ENCODE results near the gene SDK1.

The SDK1 gene

DNA sequence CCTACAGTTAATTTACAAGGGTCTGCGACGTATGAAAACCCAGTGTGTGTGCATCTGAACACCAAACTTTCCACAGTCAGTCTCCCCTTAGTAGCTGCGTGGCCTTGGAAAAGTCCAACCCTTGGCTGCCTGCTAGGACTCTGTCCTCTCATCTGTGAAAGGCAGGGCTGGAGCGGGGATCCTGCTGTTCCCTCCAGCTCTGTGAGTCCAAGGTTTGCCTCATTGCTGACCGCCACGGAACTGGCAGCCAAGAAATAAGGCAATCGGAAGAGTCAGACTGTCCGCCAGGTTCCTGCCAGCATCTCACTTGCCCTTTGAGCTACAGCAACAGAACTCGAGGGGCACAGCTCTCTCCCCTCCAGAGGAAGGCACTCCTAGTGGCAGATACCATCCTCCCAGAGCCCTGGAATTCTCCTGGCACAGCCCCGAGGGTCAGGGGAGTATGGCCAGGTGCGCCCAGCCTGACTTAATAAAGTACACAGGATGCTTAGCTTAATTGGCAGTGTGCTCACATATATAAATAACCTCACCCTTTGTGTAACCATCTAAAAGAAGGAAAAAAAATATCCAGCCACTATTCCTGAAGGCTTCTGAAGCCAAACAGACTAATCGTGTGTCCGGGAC lies 851.0 kb downstream of the SDK1 start:
- no peaks in the 10 kb centered on the region; the same call in 1 of the 2 replicates for H4K20me1 ChIP-seq (ENCODE audit: insufficient read depth, low read length)
- H3K4me2 ChIP-seq (ENCODE audit: insufficient read depth, low read length), result no peak overlapping the region
- H3K27me3 ChIP-seq (ENCODE audit: insufficient read depth, low read length, poor library complexity), result peaks cover 4% of the 10 kb centered on the region
- TF ChIP-seq CTCF (IDR thresholded peaks at IDR 0.05; ENCODE audit: borderline replicate concordance, extremely low read depth, low read length, poor library complexity, severe bottlenecking) (no peak), EZH2 (IDR thresholded peaks at IDR 0.05; ENCODE audit: borderline replicate concordance, low read depth, low read length, severe bottlenecking) (no peak)
- H2AFZ ChIP-seq (ENCODE audit: low read depth, low read length), result no peak overlapping the region
- no peak overlapping the region for H3K4me3 ChIP-seq (ENCODE audit: low read depth in 1 of 2, low read length in 2 of 2)
- H3K4me1 ChIP-seq (ENCODE audit: insufficient read depth, low read length), result no peaks in the 10 kb centered on the region
- ATAC-seq (ENCODE audit: insufficient read depth, low read depth), result no peak
- H3K9me3 ChIP-seq (ENCODE audit: insufficient read depth, low read length, severe bottlenecking), result no peaks in the 10 kb centered on the region
- no peaks in the 10 kb centered on the region for H3K79me2 ChIP-seq (ENCODE audit: insufficient read depth, low read length)
- no peak overlapping the region for H3K9ac ChIP-seq (ENCODE audit: low read depth, low read length)
- no peak overlapping the region for H3K27ac ChIP-seq (ENCODE audit: low read length)
- no peak for DNase-seq
- no peaks in the 10 kb centered on the region for H3K36me3 ChIP-seq (ENCODE audit: insufficient read depth, low read length)

DNA sequence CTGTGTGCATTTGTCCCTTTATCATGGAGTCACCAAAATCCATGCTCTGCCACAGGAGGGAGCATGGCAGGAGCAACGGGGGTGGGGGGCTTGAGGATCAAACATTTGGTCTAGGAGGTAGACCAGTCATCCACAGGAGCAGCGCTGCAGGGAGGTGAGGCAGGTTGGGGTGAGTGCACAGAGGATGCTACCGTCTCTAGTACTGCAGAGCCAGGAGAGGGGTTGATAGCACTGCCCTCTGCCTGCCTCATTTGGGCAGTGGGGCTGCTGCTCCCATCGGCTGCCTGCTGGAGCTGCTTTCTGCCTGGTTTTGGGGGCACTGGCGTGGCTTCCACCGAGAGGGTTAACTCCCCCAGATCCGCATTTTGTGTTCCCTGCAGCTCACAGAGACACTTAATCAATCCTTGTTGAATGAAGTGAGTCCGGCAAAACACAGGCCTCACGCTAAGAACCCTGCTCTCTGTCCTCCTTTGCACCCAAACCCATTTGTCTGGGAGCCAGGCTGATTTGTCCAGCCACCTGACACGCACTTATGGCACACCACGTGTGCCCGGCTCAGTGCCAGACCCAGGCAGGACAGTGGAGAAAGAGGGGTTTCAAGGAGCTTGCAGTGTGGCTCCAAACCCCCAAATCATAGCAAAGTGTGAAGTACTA lies 854.0 kb downstream of the SDK1 start:
- no peak overlapping the region for H3K4me3 ChIP-seq (ENCODE audit: low read depth in 1 of 2, low read length in 2 of 2)
- H3K9me3 ChIP-seq (ENCODE audit: insufficient read depth, low read length, severe bottlenecking), result no peaks in the 10 kb centered on the region
- H2AFZ ChIP-seq (ENCODE audit: low read depth, low read length), result no peak overlapping the region
- no peak overlapping the region for H3K4me2 ChIP-seq (ENCODE audit: insufficient read depth, low read length)
- H4K20me1 ChIP-seq (ENCODE audit: insufficient read depth, low read length), result no peaks in the 10 kb centered on the region; the same call in 1 of the 2 replicates
- peaks cover 12% of the 10 kb centered on the region for H3K27me3 ChIP-seq (ENCODE audit: insufficient read depth, low read length, poor library complexity)
- H3K79me2 ChIP-seq (ENCODE audit: insufficient read depth, low read length), result no peaks in the 10 kb centered on the region
- no peak for ATAC-seq (ENCODE audit: insufficient read depth, low read depth)
- H3K27ac ChIP-seq (ENCODE audit: low read length), result no peak overlapping the region
- no peak for DNase-seq
- H3K9ac ChIP-seq (ENCODE audit: low read depth, low read length), result no peak overlapping the region
- H3K4me1 ChIP-seq (ENCODE audit: insufficient read depth, low read length), result no peaks in the 10 kb centered on the region
- no peak for TF ChIP-seq CTCF (IDR thresholded peaks at IDR 0.05; ENCODE audit: borderline replicate concordance, extremely low read depth, low read length, poor library complexity, severe bottlenecking)
- no peak for TF ChIP-seq EZH2 (IDR thresholded peaks at IDR 0.05; ENCODE audit: borderline replicate concordance, low read depth, low read length, severe bottlenecking)
- H3K36me3 ChIP-seq (ENCODE audit: insufficient read depth, low read length), result no peaks in the 10 kb centered on the region

- no peaks in the 10 kb centered on the region for H4K20me1 ChIP-seq (ENCODE audit: insufficient read depth, low read length)
- H3K4me3 ChIP-seq (ENCODE audit: low read depth in 1 of 2, low read length in 2 of 2), result no peak overlapping the region
- no peaks in the 10 kb centered on the region for H3K79me2 ChIP-seq (ENCODE audit: insufficient read depth, low read length)
- ATAC-seq (ENCODE audit: insufficient read depth, low read depth) (no peak), DNase-seq (no peak)
- H3K9ac ChIP-seq (ENCODE audit: low read depth, low read length), result no peak overlapping the region
- no peak overlapping the region for H3K4me2 ChIP-seq (ENCODE audit: insufficient read depth, low read length)
- H3K4me1 ChIP-seq (ENCODE audit: insufficient read depth, low read length), result no peaks in the 10 kb centered on the region
- no peak overlapping the region for H3K27ac ChIP-seq (ENCODE audit: low read length)
- H3K27me3 ChIP-seq (ENCODE audit: insufficient read depth, low read length, poor library complexity), result peaks cover 12% of the 10 kb centered on the region
- H3K36me3 ChIP-seq (ENCODE audit: insufficient read depth, low read length), result no peaks in the 10 kb centered on the region
- H3K9me3 ChIP-seq (ENCODE audit: insufficient read depth, low read length, severe bottlenecking), result no peaks in the 10 kb centered on the region
- TF ChIP-seq CTCF (IDR thresholded peaks at IDR 0.05; ENCODE audit: borderline replicate concordance, extremely low read depth, low read length, poor library complexity, severe bottlenecking), result no peak
- no peak for TF ChIP-seq EZH2 (IDR thresholded peaks at IDR 0.05; ENCODE audit: borderline replicate concordance, low read depth, low read length, severe bottlenecking)
- no peak overlapping the region for H2AFZ ChIP-seq (ENCODE audit: low read depth, low read length)
Observed at GRCh38 chr7:4156190-4156589, 855.1 kb downstream of the SDK1 start.
